Measurements from ENCODE around the gene RNF212B. TPM values are rescaled to one million over a fixed set of nuclear protein-coding genes. Genes with fewer than 3 reads are reported as not detected.

The RNF212B gene
- total RNA-seq, 1 donor from 2014 or later: not detected

GRCh38 chr14:23306412-23307145 is 68.8 kb downstream of the RNF212B start, which contains the start of gene BCL2L2:
BCL2L2 (plus strand) TSS chr14:23306833; CDS start chr14:23307768, 935 bp downstream.
- H3K36me3 Mint-ChIP-seq (ENCODE audit: low read depth): no peaks in the 10 kb centered on the region
- H3K9me3 Mint-ChIP-seq: no peaks in the 10 kb centered on the region
- DNase-seq: peak; percentile 78
- H3K27ac Mint-ChIP-seq: peak within 1 kb of the TSS; percentile 70
- H3K4me1 Mint-ChIP-seq: peaks cover 19% of the 10 kb centered on the region
- peak within 1 kb of the TSS; percentile 79 for H3K4me3 Mint-ChIP-seq
- peaks cover 8% of the 10 kb centered on the region for H3K27me3 Mint-ChIP-seq
- intact Hi-C loops (cut with micrococcal nuclease): no loop called here

- Mint-ChIP-seq H3K27me3 (peaks cover 8% of the 10 kb centered on the region), H3K4me3 (peak overlapping the region; percentile 79), H3K9me3 (no peaks in the 10 kb centered on the region), H3K36me3 (ENCODE audit: low read depth) (no peaks in the 10 kb centered on the region), H3K4me1 (peaks cover 19% of the 10 kb centered on the region), H3K27ac (peak overlapping the region; percentile 70)
- DNase-seq: no peak
- intact Hi-C loops (cut with micrococcal nuclease): no loop called here
These were observed 69.4 kb downstream of the RNF212B start for GRCh38 chr14:23307146-23307530.

GRCh38 chr14:23307687-23308644 is 70.2 kb downstream of the RNF212B start:
- peaks cover 12% of the 10 kb centered on the region for H3K27me3 Mint-ChIP-seq
- peaks cover 15% of the 10 kb centered on the region for H3K4me1 Mint-ChIP-seq
- no peaks in the 10 kb centered on the region for H3K36me3 Mint-ChIP-seq (ENCODE audit: low read depth)
- H3K4me3 Mint-ChIP-seq: peak overlapping the region; percentile 79
- peak overlapping the region; percentile 21 for H3K27ac Mint-ChIP-seq
- intact Hi-C loops (cut with micrococcal nuclease): no loop called here
- no peak for DNase-seq
- no peaks in the 10 kb centered on the region for H3K9me3 Mint-ChIP-seq

GRCh38 chr14:23308721-23309445 is 71.1 kb downstream of the RNF212B start:
- Mint-ChIP-seq H3K9me3 (no peaks in the 10 kb centered on the region), H3K4me3 (no peak overlapping the region), H3K27ac (no peak overlapping the region), H3K27me3 (peaks cover 12% of the 10 kb centered on the region), H3K36me3 (ENCODE audit: low read depth) (no peaks in the 10 kb centered on the region), H3K4me1 (peaks cover 13% of the 10 kb centered on the region)
- intact Hi-C loops (cut with micrococcal nuclease): no loop called here
- no peak for DNase-seq

- intact Hi-C loops (cut with micrococcal nuclease): no loop called here
- H3K36me3 Mint-ChIP-seq (ENCODE audit: low read depth): no peaks in the 10 kb centered on the region
- no peak overlapping the region for H3K4me3 Mint-ChIP-seq
- H3K9me3 Mint-ChIP-seq: no peaks in the 10 kb centered on the region
- peaks cover 10% of the 10 kb centered on the region for H3K4me1 Mint-ChIP-seq
- H3K27ac Mint-ChIP-seq: no peak overlapping the region
- no peak for DNase-seq
- H3K27me3 Mint-ChIP-seq: peaks cover 9% of the 10 kb centered on the region
These were observed 72.8 kb downstream of the RNF212B start for GRCh38 chr14:23310546-23310945.

- DNase-seq: no peak
- Mint-ChIP-seq H3K4me1 (peaks cover 12% of the 10 kb centered on the region), H3K27ac (no peak overlapping the region), H3K27me3 (peaks cover 4% of the 10 kb centered on the region), H3K4me3 (no peak overlapping the region), H3K9me3 (peaks cover 8% of the 10 kb centered on the region), H3K36me3 (ENCODE audit: low read depth) (peaks cover 5% of the 10 kb centered on the region)
- intact Hi-C loops (cut with micrococcal nuclease): no loop called here
These were observed 78.6 kb downstream of the RNF212B start for GRCh38 chr14:23316300-23316699.

- Mint-ChIP-seq H3K9me3 (peaks cover 8% of the 10 kb centered on the region), H3K36me3 (ENCODE audit: low read depth) (peaks cover 35% of the 10 kb centered on the region), H3K4me3 (peak overlapping the region; percentile 90), H3K4me1 (peaks cover 24% of the 10 kb centered on the region), H3K27me3 (no peaks in the 10 kb centered on the region), H3K27ac (peak overlapping the region; percentile 98)
- intact Hi-C loops (cut with micrococcal nuclease): loop anchor here (2.0 kb wide), 1 partner anchor 225 kb away; the partner anchor contains the start of genes ACIN1 and C14orf119
- DNase-seq: no peak
These were observed 82.2 kb downstream of the RNF212B start for GRCh38 chr14:23319746-23320583.

GRCh38 chr14:23320584-23321571 is 83.1 kb downstream of the RNF212B start, which contains the start of gene PABPN1:
PABPN1 (plus strand) TSS chr14:23321457; CDS start chr14:23321470, 13 bp downstream.
- Mint-ChIP-seq H3K4me1 (peaks cover 24% of the 10 kb centered on the region), H3K36me3 (ENCODE audit: low read depth) (peaks cover 43% of the 10 kb centered on the region), H3K9me3 (peaks cover 8% of the 10 kb centered on the region), H3K27ac (peak within 1 kb of the TSS; percentile 98), H3K4me3 (peak within 1 kb of the TSS; percentile 90), H3K27me3 (no peaks in the 10 kb centered on the region)
- DNase-seq: peak; percentile 99
- intact Hi-C loops (cut with micrococcal nuclease): loop anchor here (1.0 to 2.0 kb wide), 5 partner anchors 20 to 230 kb away; partner anchors contain the start of genes ACIN1, C14orf119, HOMEZ and NGDN

GRCh38 chr14:23321572-23322547 is 84.1 kb downstream of the RNF212B start:
- intact Hi-C loops (cut with micrococcal nuclease): loop anchor here (1.0 to 2.0 kb wide), 5 partner anchors 21 to 229 kb away; partner anchors contain the start of genes ACIN1, C14orf119, HOMEZ and NGDN
- Mint-ChIP-seq H3K9me3 (peaks cover 8% of the 10 kb centered on the region), H3K4me3 (peak overlapping the region; percentile 90), H3K36me3 (ENCODE audit: low read depth) (peaks cover 46% of the 10 kb centered on the region), H3K27me3 (no peaks in the 10 kb centered on the region), H3K27ac (peak overlapping the region; percentile 96), H3K4me1 (peaks cover 24% of the 10 kb centered on the region)
- peak; percentile 85 for DNase-seq
